Activated CD8-positive, alpha-beta memory T cell treated with anti-CD3 and anti-CD28 coated beads for 48 hours (primary cell): ENCODE results near the gene ALDH1A3.

Source experiments
- DNase-seq, 3 experiments: peaks; one replicate each; pipeline ENCODE4 v3.0.0-alpha.2; 2020; ENCODE audit warnings: low read depth in 2 of 3, low spot score in 2 of 3

The ALDH1A3 gene

GRCh38 chr15:100858294-100858693 is 21.3 kb upstream of the ALDH1A3 start:
- no peak for DNase-seq

- DNase-seq: no peak
These were observed 19.4 kb upstream of the ALDH1A3 start for GRCh38 chr15:100859970-100860828.

GRCh38 chr15:100860829-100861510 is 18.7 kb upstream of the ALDH1A3 start:
- no peak for DNase-seq

- DNase-seq: no peak
These were observed 18.1 kb upstream of the ALDH1A3 start for GRCh38 chr15:100861511-100861991.

- no peak for DNase-seq
These were observed 17.5 kb upstream of the ALDH1A3 start for GRCh38 chr15:100862162-100862561.

GRCh38 chr15:100863075-100863795 is 16.4 kb upstream of the ALDH1A3 start:
- no peak for DNase-seq

- DNase-seq: no peak
These were observed 15.8 kb upstream of the ALDH1A3 start for GRCh38 chr15:100863796-100864267.

GRCh38 chr15:100866386-100867330 is 13.0 kb upstream of the ALDH1A3 start:
- DNase-seq: no peak

GRCh38 chr15:100867433-100867832 is 12.2 kb upstream of the ALDH1A3 start:
- no peak for DNase-seq

GRCh38 chr15:100869151-100869999 is 10.3 kb upstream of the ALDH1A3 start:
- DNase-seq: no peak

- DNase-seq: no peak
These were observed 6.5 kb upstream of the ALDH1A3 start for GRCh38 chr15:100873029-100873677.

GRCh38 chr15:100875495-100875894 is 4.1 kb upstream of the ALDH1A3 start:
- no peak for DNase-seq

GRCh38 chr15:100875976-100876375 is 3.7 kb upstream of the ALDH1A3 start:
- DNase-seq: no peak

- no peak for DNase-seq
These were observed 2.1 kb upstream of the ALDH1A3 start for GRCh38 chr15:100877551-100877950.

- no peak for DNase-seq
These were observed 1.5 kb upstream of the ALDH1A3 start for GRCh38 chr15:100878130-100878529.

- no peak for DNase-seq
These were observed 983 bp upstream of the ALDH1A3 start for GRCh38 chr15:100878648-100879047.

- no peak for DNase-seq
These were observed 569 bp upstream of the ALDH1A3 start for GRCh38 chr15:100879061-100879463.

GRCh38 chr15:100880139-100880896 is 687 bp downstream of the ALDH1A3 start:
- no peak for DNase-seq
